Ishikawa (cell line): Measurements from ENCODE around the gene NPAS3.

Source experiments
- CEBPB ChIP-seq: IDR thresholded peaks from 2 replicates; pipeline ENCODE4 v1.6.1; 2012
- EP300 ChIP-seq: IDR thresholded peaks from 2 replicates; pipeline ENCODE4 v1.6.1; 2012; ENCODE audit warnings: borderline replicate concordance
- RAD21 ChIP-seq: IDR thresholded peaks from 2 replicates; pipeline ENCODE4 v1.6.1; 2012; ENCODE audit warnings: low read depth
- TAF1 ChIP-seq: IDR thresholded peaks from 2 replicates; pipeline ENCODE4 v1.6.1; 2012; ENCODE audit warnings: low read depth, mild to moderate bottlenecking
- TEAD4 ChIP-seq: IDR thresholded peaks from 2 replicates; pipeline ENCODE4 v1.6.1; 2012
- YY1 ChIP-seq: IDR thresholded peaks from 2 replicates; pipeline ENCODE4 v1.6.1; 2012; ENCODE audit warnings: low read depth
- TF ChIP-seq, protein P1 (sequence below): IDR thresholded peaks from 2 replicates; pipeline ENCODE4 v1.6.1; 2012; ENCODE audit warnings: low read depth, mild to moderate bottlenecking
- TF ChIP-seq, protein P2 (sequence below): IDR thresholded peaks from 2 replicates; pipeline ENCODE4 v1.6.1; 2012

GRCh38 chr14:33652566-33653307 lies 714.1 kb downstream of the NPAS3 start:
- TF ChIP-seq CEBPB (no peak), RAD21 (no peak), TAF1 (no peak), YY1 (no peak), TEAD4 (no peak), EP300 (no peak)
- TF ChIP-seq, protein P1, sequence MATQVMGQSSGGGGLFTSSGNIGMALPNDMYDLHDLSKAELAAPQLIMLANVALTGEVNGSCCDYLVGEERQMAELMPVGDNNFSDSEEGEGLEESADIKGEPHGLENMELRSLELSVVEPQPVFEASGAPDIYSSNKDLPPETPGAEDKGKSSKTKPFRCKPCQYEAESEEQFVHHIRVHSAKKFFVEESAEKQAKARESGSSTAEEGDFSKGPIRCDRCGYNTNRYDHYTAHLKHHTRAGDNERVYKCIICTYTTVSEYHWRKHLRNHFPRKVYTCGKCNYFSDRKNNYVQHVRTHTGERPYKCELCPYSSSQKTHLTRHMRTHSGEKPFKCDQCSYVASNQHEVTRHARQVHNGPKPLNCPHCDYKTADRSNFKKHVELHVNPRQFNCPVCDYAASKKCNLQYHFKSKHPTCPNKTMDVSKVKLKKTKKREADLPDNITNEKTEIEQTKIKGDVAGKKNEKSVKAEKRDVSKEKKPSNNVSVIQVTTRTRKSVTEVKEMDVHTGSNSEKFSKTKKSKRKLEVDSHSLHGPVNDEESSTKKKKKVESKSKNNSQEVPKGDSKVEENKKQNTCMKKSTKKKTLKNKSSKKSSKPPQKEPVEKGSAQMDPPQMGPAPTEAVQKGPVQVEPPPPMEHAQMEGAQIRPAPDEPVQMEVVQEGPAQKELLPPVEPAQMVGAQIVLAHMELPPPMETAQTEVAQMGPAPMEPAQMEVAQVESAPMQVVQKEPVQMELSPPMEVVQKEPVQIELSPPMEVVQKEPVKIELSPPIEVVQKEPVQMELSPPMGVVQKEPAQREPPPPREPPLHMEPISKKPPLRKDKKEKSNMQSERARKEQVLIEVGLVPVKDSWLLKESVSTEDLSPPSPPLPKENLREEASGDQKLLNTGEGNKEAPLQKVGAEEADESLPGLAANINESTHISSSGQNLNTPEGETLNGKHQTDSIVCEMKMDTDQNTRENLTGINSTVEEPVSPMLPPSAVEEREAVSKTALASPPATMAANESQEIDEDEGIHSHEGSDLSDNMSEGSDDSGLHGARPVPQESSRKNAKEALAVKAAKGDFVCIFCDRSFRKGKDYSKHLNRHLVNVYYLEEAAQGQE, result no peak
- TF ChIP-seq, protein P2, sequence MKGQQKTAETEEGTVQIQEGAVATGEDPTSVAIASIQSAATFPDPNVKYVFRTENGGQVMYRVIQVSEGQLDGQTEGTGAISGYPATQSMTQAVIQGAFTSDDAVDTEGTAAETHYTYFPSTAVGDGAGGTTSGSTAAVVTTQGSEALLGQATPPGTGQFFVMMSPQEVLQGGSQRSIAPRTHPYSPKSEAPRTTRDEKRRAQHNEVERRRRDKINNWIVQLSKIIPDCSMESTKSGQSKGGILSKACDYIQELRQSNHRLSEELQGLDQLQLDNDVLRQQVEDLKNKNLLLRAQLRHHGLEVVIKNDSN, result no peak
